GM18519 (cell line): ENCODE results near the gene CPLANE1.

Experiments
- ATAC-seq: cut with Tn5 transposase; IDR thresholded peaks from one replicate; pipeline ENCODE4 v1.9.1; 2021; ENCODE audit warnings: mild to moderate bottlenecking, moderate library complexity; ENCODE audit not compliant: unreplicated experiment, low FRiP score

The CPLANE1 gene

DNA sequence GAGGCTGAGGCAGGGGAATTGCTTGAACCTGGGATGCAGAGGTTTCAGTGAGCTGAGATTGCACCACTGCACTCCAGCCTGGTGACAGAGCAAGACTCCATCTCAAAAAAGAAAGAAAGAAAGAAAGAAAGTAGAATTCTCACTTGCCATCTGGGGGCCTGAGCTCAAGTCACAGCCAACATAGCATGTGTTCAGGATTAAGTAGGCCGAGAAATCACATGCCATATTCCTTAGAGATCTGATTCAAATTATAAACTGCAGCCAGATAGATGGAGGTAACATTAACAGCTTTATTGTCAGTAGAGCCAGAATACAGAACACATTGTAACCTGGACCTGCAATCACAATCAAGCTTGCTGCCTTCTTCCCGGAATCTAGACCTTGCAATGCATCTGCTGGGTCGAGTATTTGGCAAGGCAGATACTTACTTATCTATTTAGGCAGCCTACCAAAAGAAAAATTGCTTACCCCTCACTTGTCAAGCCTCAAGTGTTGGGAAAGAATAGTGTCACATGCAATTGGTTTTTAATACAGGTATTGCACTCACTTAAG lies 173.7 kb downstream of the CPLANE1 start:
- no peak for ATAC-seq

DNA sequence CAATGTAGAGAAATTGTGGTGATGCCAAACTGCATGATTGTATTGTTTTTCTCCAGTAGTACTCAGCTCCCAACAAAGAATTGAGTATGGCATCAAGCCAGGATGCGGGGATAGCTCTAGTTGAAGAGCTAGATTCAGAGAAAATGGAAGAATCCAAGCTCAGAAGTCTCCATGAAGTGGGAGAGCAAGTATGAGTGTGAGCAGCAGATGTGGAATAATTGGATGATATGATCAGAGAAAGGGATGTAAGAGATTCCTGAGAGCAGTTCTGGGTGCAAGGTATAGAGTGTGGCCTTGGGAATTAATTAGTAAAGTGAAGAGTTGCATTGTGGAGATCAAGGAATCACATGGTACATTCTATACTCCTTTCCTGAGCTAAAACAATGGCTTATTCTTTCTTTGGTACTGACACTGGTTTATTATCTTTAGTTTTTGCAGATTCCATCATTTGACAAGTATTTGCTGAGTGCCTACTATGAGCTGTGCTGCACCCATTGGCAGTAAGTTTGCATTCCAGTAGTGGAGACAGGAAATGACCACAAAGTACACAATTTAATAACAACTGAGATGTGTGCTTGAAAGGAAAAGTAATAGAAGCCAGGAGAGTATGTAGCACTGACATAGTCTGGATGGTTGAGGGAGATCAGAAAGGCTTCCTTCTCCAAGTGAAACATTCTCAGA lies 177.1 kb downstream of the CPLANE1 start:
- no peak for ATAC-seq

DNA sequence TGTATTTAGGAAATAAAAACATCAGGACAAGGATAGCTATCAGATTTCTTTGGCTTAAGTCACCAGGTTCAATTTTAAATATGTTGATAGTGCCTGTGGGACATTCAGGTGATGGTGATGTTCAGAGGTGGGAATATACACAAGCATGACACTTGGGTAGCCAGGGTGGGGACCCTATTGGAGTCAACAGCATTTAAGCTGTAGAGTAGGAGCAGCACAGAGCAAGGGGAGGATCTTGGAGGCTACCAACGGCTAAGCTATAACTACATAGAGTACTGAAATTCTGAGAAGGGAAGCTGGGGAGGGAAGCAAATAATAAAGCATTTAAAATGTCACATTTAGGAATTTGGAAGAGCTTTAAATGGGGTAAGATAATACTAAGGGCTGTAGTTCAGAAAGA lies 177.7 kb downstream of the CPLANE1 start:
- ATAC-seq, result no peak

DNA sequence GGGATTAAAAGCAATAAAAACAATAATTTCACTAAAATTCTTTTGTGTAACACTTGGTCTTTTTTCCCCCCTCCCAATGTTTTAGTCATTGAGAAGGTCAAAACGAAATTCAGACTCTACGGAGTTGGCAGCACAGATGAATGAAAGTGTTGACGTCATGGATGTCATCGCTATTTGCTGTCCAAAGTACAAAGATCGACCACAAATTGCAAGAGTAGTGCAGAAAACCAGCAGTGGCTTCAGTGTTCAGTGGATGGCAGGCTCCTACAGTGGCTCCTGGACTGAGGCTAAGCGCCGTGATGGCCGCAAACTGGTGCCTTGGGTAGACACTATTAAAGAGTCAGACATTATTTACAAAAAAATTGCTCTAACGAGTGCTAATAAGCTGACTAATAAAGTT lies 184.7 kb downstream of the CPLANE1 start:
- ATAC-seq, result no peak

DNA sequence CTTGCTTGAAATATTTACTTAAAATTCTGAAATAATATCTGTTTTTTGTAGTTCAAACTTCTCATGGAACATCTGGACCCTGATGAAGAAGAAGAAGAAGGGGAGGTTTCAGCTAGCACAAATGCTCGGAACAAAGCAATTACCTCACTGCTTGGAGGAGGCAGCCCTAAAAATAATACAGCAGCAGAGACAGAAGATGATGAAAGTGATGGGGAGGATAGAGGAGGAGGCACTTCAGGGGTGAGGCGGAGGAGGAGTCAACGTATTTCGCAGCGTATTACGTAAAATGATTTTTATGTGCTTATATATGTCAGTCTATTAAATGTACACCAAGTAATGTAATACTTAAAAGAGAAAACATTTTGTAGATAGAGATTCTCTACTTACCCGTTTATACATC lies 185.4 kb downstream of the CPLANE1 start:
- ATAC-seq, result no peak

DNA sequence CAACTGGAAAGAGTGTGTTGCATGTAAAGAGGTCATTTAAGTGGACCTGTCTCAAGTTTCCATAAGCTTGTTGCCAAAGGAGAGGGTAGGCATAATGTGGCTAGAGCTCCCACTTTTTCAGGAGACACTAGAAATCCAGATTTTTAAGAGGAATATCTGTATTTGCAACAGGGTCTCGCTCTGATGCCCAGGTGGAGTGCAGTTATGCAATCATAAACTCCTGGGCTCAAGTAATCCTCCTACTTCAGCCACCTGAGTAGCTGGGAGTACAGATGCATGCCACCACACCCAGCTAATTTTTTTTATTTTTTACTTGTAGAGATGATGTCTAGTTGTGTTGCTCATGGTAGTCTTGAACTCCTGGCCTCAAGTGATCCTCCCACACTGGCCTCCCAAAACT lies 189.1 kb downstream of the CPLANE1 start:
- no peak for ATAC-seq

DNA sequence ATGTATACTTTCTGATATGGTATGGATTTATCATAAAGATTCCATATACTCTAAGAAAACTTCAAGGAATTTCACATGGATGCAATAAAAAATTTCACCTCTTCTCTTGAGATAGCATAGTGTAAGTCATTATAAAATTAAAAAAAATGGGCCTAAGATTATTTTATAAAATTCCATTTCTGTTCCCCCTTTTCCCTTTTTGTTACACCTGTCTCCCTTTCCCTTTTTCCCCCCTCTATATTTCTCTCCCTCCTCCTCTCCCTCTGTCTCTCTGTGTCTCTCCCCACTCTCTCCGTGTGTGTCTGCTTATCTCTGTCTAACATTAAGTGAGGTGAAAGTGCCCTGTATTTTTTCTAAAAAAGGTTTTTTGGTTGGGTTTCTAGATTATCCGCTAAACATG lies 192.4 kb downstream of the CPLANE1 start:
- ATAC-seq, result no peak
